HepG2 (cell line): ENCODE data around the gene MT1A. TPM values are rescaled to one million over a fixed set of nuclear protein-coding genes. Genes with fewer than 3 reads are reported as not detected.

Source experiments
- ATAC-seq: fragments of 200-7000 bp; cut with Tn5 transposase; 3 replicates; pipeline ENCODE4 v1.9.1; 2020; ENCODE audit warnings: mild to moderate bottlenecking, moderate library complexity
- BruUV-seq: library from RNA; stranded (reverse); fragments of 400-500 nt; replicated peaks from 2 replicates; lab custom pipeline; 2021; lab: Mats Ljungman, UMichigan
- CTCF ChIA-PET: fragments of 300-600 bp; formaldehyde crosslinking; extraction: SDS; loops from one replicate; lab custom pipeline; 2021; ENCODE audit warnings: low total read pairs, inconsistent platforms, low intra/inter-chr PET ratio; lab: Yijun Ruan, JAX
- POLR2A ChIA-PET: fragments of 350-600 bp; sonication (Branson Sonifier 250); formaldehyde crosslinking; loops from one replicate; lab custom pipeline; 2020; ENCODE audit warnings: antibody characterized with exemption, inconsistent platforms; lab: Yijun Ruan, JAX
- DNase-seq: peaks from one replicate; pipeline ENCODE4 v3.0.0-alpha.2; 2015; ENCODE audit warnings: low spot score
- FAIRE-seq: peaks from 3 replicates; lab custom pipeline; 2011; peaks lifted over from hg19 to GRCh38; lab: Jason Lieb, UNC
- H2AFZ ChIP-seq: one replicate; pipeline ENCODE4 v1.6.1; 2011; ENCODE audit warnings: low read length, inconsistent platforms
- H3K27ac ChIP-seq: fragments of 300-600 bp; 3 replicates; pipeline ENCODE4 v1.8.0; 2011; ENCODE audit warnings: mixed run types, mild to moderate bottlenecking, mixed read lengths, low read length, inconsistent platforms; ENCODE audit not compliant: insufficient read depth; ENCODE audit errors: extremely low read length
- H3K27me3 ChIP-seq, 2 experiments: fragments of 200-600 bp in 1 of 2; 2 replicates in 1 of 2; 3 replicates in 1 of 2; pipeline versions ENCODE4 v1.6.0 to v1.8.0; 2011; ENCODE audit warnings: low read length in 2 of 2, mild to moderate bottlenecking in 2 of 2, moderate library complexity in 2 of 2, inconsistent platforms in 1 of 2; ENCODE audit not compliant: insufficient read depth in 2 of 2, control insufficient read depth in 1 of 2
- H3K36me3 ChIP-seq, 2 experiments: fragments of 200-600 bp in 1 of 2; replicated peaks in 1 of 2; 2 replicates in 1 of 2; 3 replicates in 1 of 2; pipeline versions ENCODE4 v1.5.1 to v1.8.0; 2011; ENCODE audit warnings: low read length in 2 of 2, inconsistent platforms in 1 of 2; ENCODE audit not compliant: insufficient read depth in 2 of 2, control insufficient read depth in 1 of 2
- H3K4me1 ChIP-seq: 2 replicates; pipeline ENCODE4 v1.5.1; 2012; ENCODE audit warnings: low read length, inconsistent platforms; ENCODE audit not compliant: insufficient read depth
- H3K4me2 ChIP-seq: 2 replicates; pipeline ENCODE4 v1.6.0; 2011; ENCODE audit warnings: low read depth, low read length, inconsistent platforms
- H3K4me3 ChIP-seq, 3 experiments: fragments of 200-600 bp in 1 of 3; sonication (generic), shearing (Covaris generic) in 1 of 3; replicated peaks in 1 of 3; 2 replicates each; pipeline ENCODE4 v1.5.1; 2011 to 2016; ENCODE audit warnings: low read length in 3 of 3, inconsistent platforms in 2 of 3, low read depth in 2 of 3, mild to moderate bottlenecking in 2 of 3, control low read depth in 1 of 3, mixed read lengths in 1 of 3; ENCODE audit not compliant: insufficient read depth in 1 of 3
- H3K79me2 ChIP-seq: one replicate; pipeline ENCODE4 v1.6.1; 2011; ENCODE audit warnings: low read length, inconsistent platforms; ENCODE audit not compliant: insufficient read depth
- H3K9ac ChIP-seq: 2 replicates; pipeline ENCODE4 v1.6.0; 2011; ENCODE audit warnings: mild to moderate bottlenecking, low read depth, low read length, inconsistent platforms; ENCODE audit not compliant: insufficient read depth
- H3K9me3 ChIP-seq: 2 replicates; pipeline ENCODE4 v1.5.1; 2012; ENCODE audit warnings: mild to moderate bottlenecking, low read length
- H4K20me1 ChIP-seq: 2 replicates; pipeline ENCODE4 v1.6.0; 2011; ENCODE audit warnings: inconsistent platforms, mild to moderate bottlenecking, low read length, moderate library complexity; ENCODE audit not compliant: insufficient read depth
- BCL6 ChIP-seq: IDR thresholded peaks from 2 replicates; pipeline ENCODE4 v1.6.1; 2016; ENCODE audit warnings: missing genetic modification reagents, missing compliant biosample characterization
- CENPT ChIP-seq: sonication (generic); formaldehyde crosslinking; IDR thresholded peaks from 2 replicates; pipeline ENCODE4 v1.8.0; 2022; ENCODE audit warnings: low read depth, mild to moderate bottlenecking, moderate library complexity, missing genetic modification reagents
- MTA3 ChIP-seq: sonication (generic); formaldehyde crosslinking; IDR thresholded peaks from 2 replicates; pipeline ENCODE4 v1.4.0; 2020; ENCODE audit warnings: missing genetic modification reagents
- NFE2L1 ChIP-seq: sonication (generic); formaldehyde crosslinking; IDR thresholded peaks from 2 replicates; pipeline ENCODE4 v1.4.0; 2020; ENCODE audit warnings: missing genetic modification reagents, mild to moderate bottlenecking, borderline replicate concordance
- NFYC ChIP-seq: IDR thresholded peaks from 2 replicates; pipeline ENCODE4 v1.6.1; 2016; ENCODE audit warnings: missing genetic modification reagents, missing compliant biosample characterization
- PAX8 ChIP-seq: sonication (generic); formaldehyde crosslinking; IDR thresholded peaks from 2 replicates; pipeline ENCODE4 v1.8.0; 2022; ENCODE audit warnings: mild to moderate bottlenecking, missing genetic modification reagents, borderline replicate concordance
- PRPF4 ChIP-seq: fragments of 200-400 bp; formaldehyde crosslinking; IDR thresholded peaks from 2 replicates; pipeline ENCODE4 v1.6.1; 2016; ENCODE audit warnings: low read length, low read depth; ENCODE audit not compliant: poor library complexity, severe bottlenecking
- ZNF713 ChIP-seq: sonication (generic); formaldehyde crosslinking; IDR thresholded peaks from 2 replicates; pipeline ENCODE4 v1.4.0; 2020; ENCODE audit warnings: mild to moderate bottlenecking, missing genetic modification reagents
- ZNF768 ChIP-seq: sonication (generic); formaldehyde crosslinking; IDR thresholded peaks from 2 replicates; pipeline ENCODE4 v1.4.0; 2020; ENCODE audit warnings: missing genetic modification reagents
- WGBS: methylation state at CpG from one replicate; pipeline ENCODE4 v1.1.6; 2017; ENCODE audit warnings: low lambda C conversion rate; 5-methylcytosine and 5-hydroxymethylcytosine counted together
- in situ Hi-C: cut with HindIII; loops from 2 replicates; pipeline ENCODE4 v1.10.0; 2017; ENCODE audit warnings: low pct_unique_long_range_greater_than_20kb; ENCODE audit not compliant: extremely low pct_ligation_motif_present
- intact Hi-C: fragments of 100-400 bp; cut with micrococcal nuclease; formaldehyde crosslinking; loops from one replicate; pipeline ENCODE4 v1.10.0; 2022; ENCODE audit not compliant: unreplicated experiment
- polyA plus RNA-seq, 8 experiments: library from polyadenylated mRNA; depleted of rRNA in 3 of 8; stranded (reverse) in 7 of 8; unstranded in 1 of 8; fragments of >200 nt; fragmentation: Illumina TruSeq in 4 of 8; extraction: Trizol in 4 of 8; gene quantifications; 2 replicates each; pipeline versions ENCODE4 v1.2.1 to v1.2.3, GENCODE V29; 2011 to 2016; ENCODE audit warnings: low read depth in 4 of 8, missing spikeins in 1 of 8, mixed read lengths in 1 of 8; ENCODE audit not compliant: insufficient read depth in 1 of 8
- total RNA-seq, 5 experiments: library from RNA; depleted of rRNA; stranded (reverse); fragments of >200 nt; fragmentation: Illumina TruSeq; extraction: Trizol; gene quantifications; 2 replicates each; pipeline ENCODE4 v1.2.3, GENCODE V29; 2016; ENCODE audit warnings: low read depth in 1 of 5
- TF ChIP-seq, protein P1 (sequence below): sonication (generic); formaldehyde crosslinking; IDR thresholded peaks from 2 replicates; pipeline ENCODE4 v1.4.0; 2020; ENCODE audit warnings: mild to moderate bottlenecking, missing genetic modification reagents
- TF ChIP-seq, protein P2 (sequence below): sonication (generic); formaldehyde crosslinking; IDR thresholded peaks from 2 replicates; pipeline ENCODE4 v1.5.1; 2020; ENCODE audit warnings: missing genetic modification reagents, mild to moderate bottlenecking, borderline replicate concordance

Gene MT1A
- total and polyA plus RNA-seq, 2 of the 13 experiments (the other 11 are each of a cell fraction or from before 2014, with no cell fraction given): 8.3 to 10.4 TPM

- peaks cover 7 to 40% of the 10 kb centered on the region in 2 experiments for H3K27me3 ChIP-seq
- no peaks in the 10 kb centered on the region for H4K20me1 ChIP-seq
- H3K9me3 ChIP-seq: no peaks in the 10 kb centered on the region
- no TSS peak for BruUV-seq
- POLR2A ChIA-PET: interaction anchor here (1.2 to 1.5 kb wide), 2 partner anchors 10 to 61 kb away, joined by 4 to 6 read pairs; partner anchors contain the start of gene MT1F
- H2AFZ ChIP-seq: no peak within 1 kb of the TSS
- no peaks in the 10 kb centered on the region for H3K79me2 ChIP-seq
- 8% methylated on average over 17 of the region's 46 CpGs for WGBS
- H3K27ac ChIP-seq: no peak within 1 kb of the TSS
- ATAC-seq: peak; percentile 96
- peak within 1 kb of the TSS; percentile 48 to 58 (median 49); a peak in 5 of 6 replicates for H3K4me3 ChIP-seq
- peak; percentile 57 for DNase-seq
- CTCF ChIA-PET: no interaction called here
- peak; percentile 81 for FAIRE-seq
- intact Hi-C loops (no loop called here), in situ Hi-C loops (no loop called here)
- peaks cover 27% of the 10 kb centered on the region for H3K4me1 ChIP-seq
- H3K9ac ChIP-seq: no peak within 1 kb of the TSS
- no peaks in the 10 kb centered on the region for H3K36me3 ChIP-seq
- peak within 1 kb of the TSS; percentile 55 for H3K4me2 ChIP-seq
- TF ChIP-seq, protein P1, sequence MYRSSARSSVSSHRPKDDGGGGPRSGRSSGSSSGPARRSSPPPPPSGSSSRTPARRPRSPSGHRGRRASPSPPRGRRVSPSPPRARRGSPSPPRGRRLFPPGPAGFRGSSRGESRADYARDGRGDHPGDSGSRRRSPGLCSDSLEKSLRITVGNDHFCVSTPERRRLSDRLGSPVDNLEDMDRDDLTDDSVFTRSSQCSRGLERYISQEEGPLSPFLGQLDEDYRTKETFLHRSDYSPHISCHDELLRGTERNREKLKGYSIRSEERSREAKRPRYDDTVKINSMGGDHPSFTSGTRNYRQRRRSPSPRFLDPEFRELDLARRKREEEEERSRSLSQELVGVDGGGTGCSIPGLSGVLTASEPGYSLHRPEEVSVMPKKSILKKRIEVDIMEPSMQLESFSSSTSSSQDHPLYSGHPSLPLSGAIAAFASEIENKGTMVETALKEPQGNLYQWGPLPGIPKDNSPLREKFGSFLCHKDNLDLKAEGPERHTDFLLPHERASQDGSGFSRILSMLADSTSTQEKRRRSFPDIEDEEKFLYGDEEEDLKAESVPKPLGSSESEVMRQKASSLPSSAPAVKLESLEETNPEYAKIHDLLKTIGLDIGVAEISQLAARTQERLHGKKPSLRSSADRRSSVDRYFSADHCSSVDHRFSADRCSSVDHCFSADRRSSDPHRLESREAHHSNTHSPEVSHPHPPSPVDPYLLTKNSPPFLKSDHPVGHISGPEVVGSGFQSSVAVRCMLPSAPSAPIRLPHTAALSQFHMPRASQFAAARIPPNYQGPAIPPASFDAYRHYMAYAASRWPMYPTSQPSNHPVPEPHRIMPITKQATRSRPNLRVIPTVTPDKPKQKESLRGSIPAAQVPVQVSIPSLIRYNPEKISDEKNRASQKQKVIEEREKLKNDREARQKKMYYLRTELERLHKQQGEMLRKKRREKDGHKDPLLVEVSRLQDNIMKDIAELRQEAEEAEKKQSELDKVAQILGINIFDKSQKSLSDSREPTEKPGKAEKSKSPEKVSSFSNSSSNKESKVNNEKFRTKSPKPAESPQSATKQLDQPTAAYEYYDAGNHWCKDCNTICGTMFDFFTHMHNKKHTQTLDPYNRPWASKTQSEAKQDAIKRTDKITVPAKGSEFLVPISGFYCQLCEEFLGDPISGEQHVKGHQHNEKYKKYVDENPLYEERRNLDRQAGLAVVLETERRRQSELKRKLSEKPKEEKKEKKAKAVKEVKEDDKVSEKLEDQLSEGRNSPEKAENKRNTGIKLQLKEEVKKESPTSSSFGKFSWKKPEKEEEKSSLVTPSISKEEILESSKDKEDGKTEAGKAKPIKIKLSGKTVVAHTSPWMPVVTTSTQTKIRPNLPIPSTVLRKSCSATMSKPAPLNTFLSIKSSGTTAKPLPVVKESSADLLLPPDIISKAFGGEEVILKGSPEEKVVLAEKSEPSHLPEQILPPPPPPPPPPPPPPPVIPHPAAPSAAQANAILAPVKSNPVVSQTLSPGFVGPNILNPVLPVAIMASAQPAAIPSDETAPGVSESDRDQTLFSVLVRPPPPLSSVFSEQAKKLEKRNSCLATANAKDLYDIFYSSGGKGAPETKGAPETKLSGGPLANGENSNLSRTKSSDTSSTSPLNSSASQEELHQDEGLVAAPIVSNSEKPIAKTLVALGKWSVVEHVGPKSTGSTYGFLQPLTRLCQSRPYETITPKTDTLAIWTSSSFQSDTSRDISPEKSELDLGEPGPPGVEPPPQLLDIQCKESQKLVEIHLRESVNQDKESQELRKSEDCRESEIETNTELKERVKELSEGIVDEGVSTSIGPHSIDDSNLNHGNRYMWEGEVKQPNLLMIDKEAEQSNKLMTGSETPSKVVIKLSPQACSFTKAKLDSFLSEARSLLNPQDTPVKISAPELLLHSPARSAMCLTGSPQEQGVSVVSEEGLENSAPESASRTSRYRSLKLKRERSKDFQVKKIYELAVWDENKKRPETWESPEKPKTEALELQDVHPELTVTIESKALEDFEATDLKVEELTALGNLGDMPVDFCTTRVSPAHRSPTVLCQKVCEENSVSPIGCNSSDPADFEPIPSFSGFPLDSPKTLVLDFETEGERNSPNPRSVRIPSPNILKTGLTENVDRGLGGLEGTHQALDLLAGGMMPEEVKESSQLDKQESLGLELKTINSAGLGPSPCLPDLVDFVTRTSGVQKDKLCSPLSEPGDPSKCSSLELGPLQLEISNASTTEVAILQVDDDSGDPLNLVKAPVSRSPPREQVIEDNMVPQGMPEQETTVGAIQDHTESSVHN (CRISPR knock-in tag): no peak
- TF ChIP-seq ZNF713 (CRISPR knock-in tag) (0 out of 2 replicates have a peak, but pooled peaks have one; percentile 71), BCL6 (CRISPR knock-in tag) (no peak), PAX8 (CRISPR knock-in tag) (no peak; the same call in 1 of the 2 replicates), CENPT (CRISPR knock-in tag) (no peak), MTA3 (no peak), NFE2L1 (no peak; the same call in 1 of the 2 replicates), NFYC (no peak), PRPF4 (no peak), ZNF768 (peak; percentile 50; the same call in 1 of the 2 replicates)
- TF ChIP-seq, protein P2, sequence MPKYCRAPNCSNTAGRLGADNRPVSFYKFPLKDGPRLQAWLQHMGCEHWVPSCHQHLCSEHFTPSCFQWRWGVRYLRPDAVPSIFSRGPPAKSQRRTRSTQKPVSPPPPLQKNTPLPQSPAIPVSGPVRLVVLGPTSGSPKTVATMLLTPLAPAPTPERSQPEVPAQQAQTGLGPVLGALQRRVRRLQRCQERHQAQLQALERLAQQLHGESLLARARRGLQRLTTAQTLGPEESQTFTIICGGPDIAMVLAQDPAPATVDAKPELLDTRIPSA (CRISPR knock-in tag): no peak
These were observed 29.4 kb downstream of the MT1A start, which contains the start of gene MT1G for GRCh38 chr16:56667581-56668571. MT1G (minus strand) TSS chr16:56668065; CDS start chr16:56667993, 72 bp downstream.
